ENCODE data around the gene NBPF6. TPM values are rescaled to one million over a fixed set of nuclear protein-coding genes. Genes with fewer than 3 reads are reported as not detected.

NBPF6 gene
- total RNA-seq, 2 experiments from 2014 or later: not detected

Other genes with a start within 250 kb of the NBPF6 start
- 1 to 10 TPM; 3.3 to 4.3 TPM for gene SLC25A24, start 250.0 kb upstream of the NBPF6 start, total RNA-seq
- not detected for gene NBPF4, start 206.3 kb upstream of the NBPF6 start, total RNA-seq
- gene EEIG2, start 109.8 kb downstream of the NBPF6 start, total RNA-seq: 10 to 100 TPM; 11.0 to 11.5 TPM
- 1 to 10 TPM; 7.5 to 8.3 TPM for gene HENMT1, start 210.8 kb downstream of the NBPF6 start, total RNA-seq
- gene PRPF38B, start 242.0 kb downstream of the NBPF6 start, total RNA-seq: 100 to 1,000 TPM; 108 to 116 TPM

Measured in CD8-positive, alpha-beta T cell (primary cell).